LNCaP clone FGC (cell line): ENCODE measurements around the gene RPL31.

ENCODE experiments used
- DNase-seq: peaks from one replicate; pipeline ENCODE4 v3.0.0-alpha.2; 2011; ENCODE audit warnings: low read depth
- H3K4me3 ChIP-seq: 2 replicates; pipeline ENCODE4 v1.5.1; 2011; ENCODE audit warnings: mild to moderate bottlenecking, low read depth, low read length, control low read depth
- CTCF ChIP-seq: IDR thresholded peaks from 2 replicates; pipeline ENCODE4 v1.5.1; 2012; ENCODE audit warnings: mild to moderate bottlenecking; ENCODE audit not compliant: control insufficient read depth, insufficient read depth; ENCODE audit errors: extremely low read depth

RPL31 gene

GRCh38 chr2:101027852-101028251, 25.8 kb downstream of the RPL31 start:
- TF ChIP-seq CTCF, result no peak
- H3K4me3 ChIP-seq, result no peak overlapping the region

GRCh38 chr2:101030866-101031554, 28.9 kb downstream of the RPL31 start:
- H3K4me3 ChIP-seq, result no peak overlapping the region
- DNase-seq, result no peak
- no peak for TF ChIP-seq CTCF

More at GRCh38 chr2:101027852-101028251, 25.8 kb downstream of the RPL31 start:
- DNase-seq, result no peak

GRCh38 chr2:101032084-101032776, 30.1 kb downstream of the RPL31 start:
- H3K4me3 ChIP-seq, result no peak overlapping the region
- no peak for TF ChIP-seq CTCF
- DNase-seq, result no peak

GRCh38 chr2:101036562-101036961, 34.5 kb downstream of the RPL31 start:
- no peak for DNase-seq
- H3K4me3 ChIP-seq, result no peak overlapping the region
- peak; percentile 53 for TF ChIP-seq CTCF

GRCh38 chr2:101037161-101037755, 35.2 kb downstream of the RPL31 start:
- TF ChIP-seq CTCF, result no peak
- DNase-seq, result no peak
- no peak overlapping the region for H3K4me3 ChIP-seq

- H3K4me3 ChIP-seq, result no peak overlapping the region
- no peak for DNase-seq
- TF ChIP-seq CTCF, result peak; percentile 30; the same call in 1 of the 2 replicates
Observed at GRCh38 chr2:101038455-101039255, 36.6 kb downstream of the RPL31 start.
